Transverse colon (tissue), 4 donors: ENCODE measurements around the gene ANKRD23. TPM values are rescaled to one million over a fixed set of nuclear protein-coding genes. Genes with fewer than 3 reads are reported as not detected.

Experiments
- DNase-seq: peaks from one replicate; pipeline ENCODE4 v3.0.0-alpha.2; 2019
- H3K27ac ChIP-seq, 4 donors: fragments of 200-600 bp; sonication (generic); 2 replicates each; pipeline ENCODE4 v1.5.1; 2016 to 2018; ENCODE audit warnings: inconsistent platforms in 4 of 4
- H3K27me3 ChIP-seq: fragments of 200-600 bp; sonication (generic); 2 replicates; pipeline ENCODE4 v1.5.1; 2017; ENCODE audit warnings: inconsistent platforms
- H3K36me3 ChIP-seq, 4 donors: fragments of 200-600 bp; sonication (generic); 2 replicates each; pipeline ENCODE4 v1.5.1; 2017 to 2019; ENCODE audit warnings: inconsistent platforms in 4 of 4
- H3K4me1 ChIP-seq, 4 donors: fragments of 200-600 bp; sonication (generic); 2 replicates each; pipeline ENCODE4 v1.5.1; 2017 to 2020; ENCODE audit warnings: inconsistent platforms in 4 of 4
- H3K4me3 ChIP-seq, 4 donors: fragments of 200-600 bp; sonication (generic); 1 replicate in 1 of 4; 2 replicates in 3 of 4; pipeline versions ENCODE4 v1.5.1 to v1.6.1; 2017 to 2019; ENCODE audit warnings: inconsistent platforms in 4 of 4
- H3K9me3 ChIP-seq, 2 donors: fragments of 200-600 bp; sonication (generic); 2 replicates each; pipeline ENCODE4 v1.5.1; 2017 to 2019; ENCODE audit warnings: inconsistent platforms in 2 of 2
- EP300 ChIP-seq: sonication (generic); formaldehyde crosslinking; IDR thresholded peaks from one replicate; pipeline ENCODE4 v1.6.1; 2017; ENCODE audit warnings: antibody characterized with exemption, low read depth
- POLR2A ChIP-seq: fragments of 450-650 bp; IDR thresholded peaks from one replicate; pipeline ENCODE4 v1.6.1; 2016; ENCODE audit warnings: antibody characterized with exemption, mild to moderate bottlenecking, moderate library complexity
- POLR2AphosphoS5 ChIP-seq, 3 donors: sonication (generic); formaldehyde crosslinking; IDR thresholded peaks; one replicate each; pipeline ENCODE4 v1.6.1; 2016; ENCODE audit warnings: antibody characterized with exemption in 3 of 3
- WGBS, 2 donors: methylation state at CpG; one replicate each; pipeline ENCODE4 v1.1.5; 2018; ENCODE audit warnings: low coverage in 1 of 2; 5-methylcytosine and 5-hydroxymethylcytosine counted together
- in situ Hi-C, 4 donors: fragments of 200-750 bp; cut with MboI; loops; one replicate each; pipeline versions ENCODE4 v1.15.0 to v1.15.1; 2017; ENCODE audit warnings: low sequenced_read_pairs in 3 of 4, low pct_ligation_motif_present in 1 of 4, low pct_unique_long_range_greater_than_20kb in 1 of 4
- intact Hi-C: fragments of 100-400 bp; cut with DNase I; formaldehyde crosslinking; loops from one replicate; pipeline ENCODE4 v1.15.1; 2023; ENCODE audit warnings: low total_unique reads
- total RNA-seq, 4 donors: library from RNA; depleted of rRNA; stranded (reverse); fragments of >200 nt; gene quantifications; one replicate each; pipeline ENCODE4 v1.1.0, GENCODE V29; 2016
- TF ChIP-seq, protein P1 (sequence below), 5 experiments: fragments of 200-600 bp in 3 of 5; fragments of 450-650 bp in 2 of 5; sonication (generic) in 3 of 5; IDR thresholded peaks; 1 replicate in 2 of 5; 2 replicates in 3 of 5; pipeline ENCODE4 v1.5.1; 2016 to 2017; ENCODE audit warnings: antibody characterized with exemption in 5 of 5, inconsistent platforms in 3 of 5, mild to moderate bottlenecking in 2 of 5, moderate library complexity in 1 of 5

Gene ANKRD23
- total RNA-seq, 4 donors from 2014 or later = 4.1 to 22.7 (median 7.0) TPM

DNA sequence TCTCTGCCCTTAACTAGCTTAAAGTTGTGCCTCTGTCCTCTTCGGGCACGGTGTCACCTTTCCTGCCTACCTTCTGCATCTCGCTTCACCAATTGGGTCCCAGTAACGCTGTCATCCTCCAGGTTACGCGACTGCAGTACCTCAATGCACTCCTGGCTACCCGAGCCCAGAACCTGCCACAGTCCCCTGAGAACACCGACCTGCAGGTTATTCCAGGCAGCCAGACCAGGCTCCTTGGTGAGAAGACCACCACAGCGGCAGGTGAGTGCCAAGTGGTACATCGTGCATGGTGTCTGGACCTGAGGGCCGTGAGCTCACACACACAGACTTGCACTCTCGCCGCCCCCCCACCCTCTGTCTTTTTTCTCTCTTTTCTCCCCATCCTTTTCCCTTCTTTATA is 14.9 kb downstream of the ANKRD23 start:
- no peak for DNase-seq
- Histone ChIP-seq H3K4me3 (no peak overlapping the region), H3K27ac (no peak overlapping the region), H3K36me3 (peaks cover 0 to 65% (median 27%) of the 10 kb centered on the region in 4 donors), H3K9me3 (no peaks in the 10 kb centered on the region), H3K27me3 (no peaks in the 10 kb centered on the region), H3K4me1 (peaks cover 0 to 12% (median 6%) of the 10 kb centered on the region in 4 donors)
- in situ Hi-C loops (loop anchor here in 1 of 4 donors (25.0 kb wide), 1 partner anchor 258 kb away; the partner anchor contains the start of gene FAHD2B), intact Hi-C loops (loop anchor here (5.0 kb wide), 1 partner anchor 1737 kb away; no protein-coding TSS in a partner anchor)
- TF ChIP-seq, protein P1, sequence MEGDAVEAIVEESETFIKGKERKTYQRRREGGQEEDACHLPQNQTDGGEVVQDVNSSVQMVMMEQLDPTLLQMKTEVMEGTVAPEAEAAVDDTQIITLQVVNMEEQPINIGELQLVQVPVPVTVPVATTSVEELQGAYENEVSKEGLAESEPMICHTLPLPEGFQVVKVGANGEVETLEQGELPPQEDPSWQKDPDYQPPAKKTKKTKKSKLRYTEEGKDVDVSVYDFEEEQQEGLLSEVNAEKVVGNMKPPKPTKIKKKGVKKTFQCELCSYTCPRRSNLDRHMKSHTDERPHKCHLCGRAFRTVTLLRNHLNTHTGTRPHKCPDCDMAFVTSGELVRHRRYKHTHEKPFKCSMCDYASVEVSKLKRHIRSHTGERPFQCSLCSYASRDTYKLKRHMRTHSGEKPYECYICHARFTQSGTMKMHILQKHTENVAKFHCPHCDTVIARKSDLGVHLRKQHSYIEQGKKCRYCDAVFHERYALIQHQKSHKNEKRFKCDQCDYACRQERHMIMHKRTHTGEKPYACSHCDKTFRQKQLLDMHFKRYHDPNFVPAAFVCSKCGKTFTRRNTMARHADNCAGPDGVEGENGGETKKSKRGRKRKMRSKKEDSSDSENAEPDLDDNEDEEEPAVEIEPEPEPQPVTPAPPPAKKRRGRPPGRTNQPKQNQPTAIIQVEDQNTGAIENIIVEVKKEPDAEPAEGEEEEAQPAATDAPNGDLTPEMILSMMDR (IDR thresholded peaks at IDR 0.05) = no peak
- WGBS, 2 donors = 95% methylated on average over 13 of the region's 13 CpGs; no CpG with 5 or more reads in 1 of the 2 donors

GRCh38 chr2:96828436-96828835 is 15.4 kb downstream of the ANKRD23 start:
- Histone ChIP-seq H3K9me3 (no peaks in the 10 kb centered on the region), H3K4me3 (no peak overlapping the region), H3K27ac (no peak overlapping the region), H3K4me1 (peaks cover 0 to 15% (median 11%) of the 10 kb centered on the region in 4 donors), H3K36me3 (peaks cover 0 to 65% (median 27%) of the 10 kb centered on the region in 4 donors), H3K27me3 (no peaks in the 10 kb centered on the region)
- TF ChIP-seq POLR2A = no peak
- no peak for TF ChIP-seq EP300
- no peak for TF ChIP-seq POLR2AphosphoS5 (IDR thresholded peaks at IDR 0.05)
- TF ChIP-seq, protein P1 (IDR thresholded peaks at IDR 0.05) = no peak
- intact Hi-C loops (loop anchor here (5.0 kb wide), 1 partner anchor 1736 kb away; no protein-coding TSS in a partner anchor), in situ Hi-C loops (loop anchor here in 1 of 4 donors (25.0 kb wide), 1 partner anchor 259 kb away; the partner anchor contains the start of gene FAHD2B)
- WGBS, 2 donors = 98 to 100% methylated on average over 1 to 14 of the region's 14 CpGs
- no peak for DNase-seq

- Histone ChIP-seq H3K4me3 (no peak overlapping the region), H3K27me3 (no peaks in the 10 kb centered on the region), H3K9me3 (no peaks in the 10 kb centered on the region), H3K27ac (no peak overlapping the region), H3K36me3 (peaks cover 0 to 58% (median 26%) of the 10 kb centered on the region in 4 donors), H3K4me1 (peaks cover 0 to 29% (median 12%) of the 10 kb centered on the region in 4 donors)
- WGBS, 2 donors = 96% methylated on average over 22 of the region's 22 CpGs; no CpG with 5 or more reads in 1 of the 2 donors
- no peak for DNase-seq
- intact Hi-C loops = loop anchor here (5.0 kb wide), 1 partner anchor 1734 kb away; no protein-coding TSS in a partner anchor
- TF ChIP-seq EP300 = no peak
- TF ChIP-seq POLR2A = no peak
- TF ChIP-seq, protein P1 (IDR thresholded peaks at IDR 0.05) = no peak
- no peak for TF ChIP-seq POLR2AphosphoS5 (IDR thresholded peaks at IDR 0.05)
- in situ Hi-C loops = loop anchor here in 1 of 4 donors (25.0 kb wide), 1 partner anchor 261 kb away; the partner anchor contains the start of gene FAHD2B
Observed at GRCh38 chr2:96826546-96827278, 17.1 kb downstream of the ANKRD23 start.

GRCh38 chr2:96825057-96825456 is 18.8 kb downstream of the ANKRD23 start:
- Histone ChIP-seq H3K4me1 (peaks cover 0 to 45% (median 27%) of the 10 kb centered on the region in 4 donors), H3K27ac (no peak overlapping the region), H3K4me3 (no peak overlapping the region), H3K9me3 (no peaks in the 10 kb centered on the region), H3K27me3 (no peaks in the 10 kb centered on the region), H3K36me3 (peaks cover 0 to 45% (median 19%) of the 10 kb centered on the region in 4 donors)
- DNase-seq = no peak
- intact Hi-C loops = loop anchor here (5.0 kb wide), 1 partner anchor 1733 kb away; no protein-coding TSS in a partner anchor
- in situ Hi-C loops = loop anchor here in 1 of 4 donors (25.0 kb wide), 1 partner anchor 262 kb away; the partner anchor contains the start of gene FAHD2B
- 92% methylated on average over 14 of the region's 14 CpGs; no CpG with 5 or more reads in 1 of the 2 donors for WGBS, 2 donors
- no peak for TF ChIP-seq EP300
- TF ChIP-seq POLR2AphosphoS5 (IDR thresholded peaks at IDR 0.05) = no peak
- no peak for TF ChIP-seq POLR2A
- TF ChIP-seq, protein P1 (IDR thresholded peaks at IDR 0.05) = no peak
